ENCODE data around the gene ARID1B.

The ARID1B gene

GRCh38 chr6:156794546-156795354 lies 17.6 kb downstream of the ARID1B start:
- no peak for DNase-seq

- no peak for DNase-seq
Observed at GRCh38 chr6:156795825-156796224, 18.6 kb downstream of the ARID1B start.

GRCh38 chr6:156796627-156797026 lies 19.4 kb downstream of the ARID1B start:
- no peak for DNase-seq

- DNase-seq = no peak
Observed at GRCh38 chr6:156797901-156798735, 20.9 kb downstream of the ARID1B start.

GRCh38 chr6:156801712-156802111 lies 24.5 kb downstream of the ARID1B start:
- no peak for DNase-seq

- DNase-seq = no peak
Observed at GRCh38 chr6:156803353-156803752, 26.2 kb downstream of the ARID1B start.

- DNase-seq = no peak
Observed at GRCh38 chr6:156804402-156804801, 27.2 kb downstream of the ARID1B start.

GRCh38 chr6:156806155-156806554 lies 29.0 kb downstream of the ARID1B start:
- DNase-seq = no peak

GRCh38 chr6:156807028-156807427 lies 29.9 kb downstream of the ARID1B start:
- DNase-seq = no peak

- no peak for DNase-seq
Observed at GRCh38 chr6:156807795-156808194, 30.6 kb downstream of the ARID1B start.

- DNase-seq = no peak
Observed at GRCh38 chr6:156808287-156808686, 31.1 kb downstream of the ARID1B start.

GRCh38 chr6:156809034-156809433 lies 31.9 kb downstream of the ARID1B start:
- no peak for DNase-seq

- DNase-seq = no peak
Observed at GRCh38 chr6:156809446-156810178, 32.4 kb downstream of the ARID1B start.

- DNase-seq = no peak
Observed at GRCh38 chr6:156814036-156814581, 36.9 kb downstream of the ARID1B start.

GRCh38 chr6:156816505-156816904 lies 39.3 kb downstream of the ARID1B start:
- no peak for DNase-seq

GRCh38 chr6:156820089-156820798 lies 43.1 kb downstream of the ARID1B start:
- DNase-seq = no peak

GRCh38 chr6:156821707-156822106 lies 44.5 kb downstream of the ARID1B start:
- DNase-seq = no peak

- DNase-seq = no peak
Observed at GRCh38 chr6:156822747-156823206, 45.6 kb downstream of the ARID1B start.

- DNase-seq = no peak
Observed at GRCh38 chr6:156824142-156824541, 47.0 kb downstream of the ARID1B start.

GRCh38 chr6:156825475-156825874 lies 48.3 kb downstream of the ARID1B start:
- no peak for DNase-seq

- DNase-seq = no peak
Observed at GRCh38 chr6:156826290-156826955, 49.2 kb downstream of the ARID1B start.

GRCh38 chr6:156827382-156827781 lies 50.2 kb downstream of the ARID1B start:
- DNase-seq = no peak
